ENCODE measurements around the gene ETV5. TPM values are rescaled to one million over a fixed set of nuclear protein-coding genes. Genes with fewer than 3 reads are reported as not detected.

ETV5 gene
- total RNA-seq, 1 donor from 2014 or later, result 22.9 TPM

- TF ChIP-seq, protein P1, sequence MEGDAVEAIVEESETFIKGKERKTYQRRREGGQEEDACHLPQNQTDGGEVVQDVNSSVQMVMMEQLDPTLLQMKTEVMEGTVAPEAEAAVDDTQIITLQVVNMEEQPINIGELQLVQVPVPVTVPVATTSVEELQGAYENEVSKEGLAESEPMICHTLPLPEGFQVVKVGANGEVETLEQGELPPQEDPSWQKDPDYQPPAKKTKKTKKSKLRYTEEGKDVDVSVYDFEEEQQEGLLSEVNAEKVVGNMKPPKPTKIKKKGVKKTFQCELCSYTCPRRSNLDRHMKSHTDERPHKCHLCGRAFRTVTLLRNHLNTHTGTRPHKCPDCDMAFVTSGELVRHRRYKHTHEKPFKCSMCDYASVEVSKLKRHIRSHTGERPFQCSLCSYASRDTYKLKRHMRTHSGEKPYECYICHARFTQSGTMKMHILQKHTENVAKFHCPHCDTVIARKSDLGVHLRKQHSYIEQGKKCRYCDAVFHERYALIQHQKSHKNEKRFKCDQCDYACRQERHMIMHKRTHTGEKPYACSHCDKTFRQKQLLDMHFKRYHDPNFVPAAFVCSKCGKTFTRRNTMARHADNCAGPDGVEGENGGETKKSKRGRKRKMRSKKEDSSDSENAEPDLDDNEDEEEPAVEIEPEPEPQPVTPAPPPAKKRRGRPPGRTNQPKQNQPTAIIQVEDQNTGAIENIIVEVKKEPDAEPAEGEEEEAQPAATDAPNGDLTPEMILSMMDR (IDR thresholded peaks at IDR 0.05), result no peak
- peaks cover 2% of the 10 kb centered on the region for H3K4me1 Mint-ChIP-seq (ENCODE audit: low read depth)
Measured at GRCh38 chr3:185998136-185998535, 110.8 kb downstream of the ETV5 start.

DNA sequence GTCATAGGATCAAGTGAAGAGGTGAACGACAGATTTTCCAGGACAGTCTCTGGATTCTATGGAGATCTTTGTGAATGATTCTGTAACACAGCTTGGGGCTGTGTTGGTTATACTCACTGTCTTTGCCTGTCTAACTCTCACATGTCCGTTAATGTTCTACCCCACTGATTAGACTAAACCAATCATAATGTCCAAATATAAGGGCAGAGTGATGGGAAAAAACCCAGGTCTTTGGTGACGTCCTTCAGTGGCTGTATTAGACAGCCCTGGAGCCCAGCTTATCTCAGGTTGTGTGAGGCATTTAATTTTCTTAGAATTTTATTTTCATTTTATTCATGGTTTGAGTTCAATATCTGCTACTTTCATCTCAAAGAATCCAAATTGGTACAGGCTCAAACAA, 111.8 kb downstream of the ETV5 start:
- no peaks in the 10 kb centered on the region for H3K36me3 Mint-ChIP-seq (ENCODE audit: low read depth)
- TF ChIP-seq, protein P1 (IDR thresholded peaks at IDR 0.05), result no peak
- peaks cover 12% of the 10 kb centered on the region for H3K27me3 Mint-ChIP-seq (ENCODE audit: low read depth)
- no peak for DNase-seq (ENCODE audit: low spot score)
- no peak overlapping the region for H3K27ac Mint-ChIP-seq (ENCODE audit: unreplicated experiment)
- peaks cover 10% of the 10 kb centered on the region for H3K4me1 Mint-ChIP-seq (ENCODE audit: low read depth)
- H3K9me3 Mint-ChIP-seq (ENCODE audit: low read depth), result no peaks in the 10 kb centered on the region
- H3K4me3 Mint-ChIP-seq (ENCODE audit: unreplicated experiment), result no peak overlapping the region

More at GRCh38 chr3:185998136-185998535, 110.8 kb downstream of the ETV5 start:
- Mint-ChIP-seq H3K9me3 (ENCODE audit: low read depth) (no peaks in the 10 kb centered on the region), H3K27me3 (ENCODE audit: low read depth) (peaks cover 12% of the 10 kb centered on the region), H3K4me3 (ENCODE audit: unreplicated experiment) (no peak overlapping the region), H3K36me3 (ENCODE audit: low read depth) (no peaks in the 10 kb centered on the region), H3K27ac (ENCODE audit: unreplicated experiment) (no peak overlapping the region)
- no peak for DNase-seq (ENCODE audit: low spot score)

Other genes starting within 250 kb of the ETV5 start
- gene TRA2B, start 171.1 kb downstream of the ETV5 start, total RNA-seq, result 75.7 to 117 TPM (median 85.8 TPM) in 3 replicates

All from chondrocyte (in vitro differentiated cells).